Measurements from ENCODE around the gene GTF2H1.
A peak's percentile ranks its signal among the peaks of the same experiment; 100 is the strongest.

Gene GTF2H1

GRCh38 chr11:18372201-18372600 is 49.8 kb downstream of the GTF2H1 start:
- H3K4me3 ChIP-seq (ENCODE audit: low read length in 2 of 2): no peak overlapping the region
- no peaks in the 10 kb centered on the region for H3K4me1 ChIP-seq (ENCODE audit: control insufficient read depth, insufficient read depth, low read length)
- no peaks in the 10 kb centered on the region for H3K27me3 ChIP-seq (ENCODE audit: control insufficient read depth in 1 of 2, insufficient read depth in 2 of 2, low read length in 2 of 2)
- H3K27ac ChIP-seq (ENCODE audit: low read length): no peak overlapping the region
- H3K9me3 ChIP-seq (ENCODE audit: control insufficient read depth in 2 of 2, low read length in 2 of 2): no peaks in the 10 kb centered on the region
- H3K9ac ChIP-seq (ENCODE audit: low read length in 2 of 2): no peak overlapping the region
- no peaks in the 10 kb centered on the region for H3K36me3 ChIP-seq (ENCODE audit: control insufficient read depth in 2 of 2, insufficient read depth in 2 of 2, low read length in 2 of 2)

DNA sequence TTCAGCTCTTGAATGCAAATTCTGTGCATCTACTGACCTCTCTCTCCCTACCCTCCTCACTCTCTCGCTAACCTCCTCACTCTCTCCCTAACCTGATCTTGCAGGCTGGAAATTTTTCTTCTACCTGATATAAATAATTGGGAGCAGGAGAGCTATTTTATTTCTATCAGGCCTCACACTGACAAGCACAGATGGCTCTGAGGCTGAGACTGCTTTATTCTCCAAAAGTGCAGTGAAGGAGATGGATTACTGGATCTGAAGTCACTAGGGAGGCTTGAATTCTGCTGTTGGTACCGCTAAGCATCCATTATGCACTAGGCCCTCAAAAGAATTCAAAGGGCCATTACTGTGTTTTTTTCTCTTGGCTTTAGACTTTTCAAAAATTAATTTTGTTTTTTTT is 52.6 kb downstream of the GTF2H1 start:
- Histone ChIP-seq H3K36me3 (ENCODE audit: control insufficient read depth in 2 of 2, insufficient read depth in 2 of 2, low read length in 2 of 2) (no peaks in the 10 kb centered on the region), H3K27ac (ENCODE audit: low read length) (no peak overlapping the region), H3K27me3 (ENCODE audit: control insufficient read depth in 1 of 2, insufficient read depth in 2 of 2, low read length in 2 of 2) (no peaks in the 10 kb centered on the region), H3K9me3 (ENCODE audit: control insufficient read depth in 2 of 2, low read length in 2 of 2) (no peaks in the 10 kb centered on the region), H3K9ac (ENCODE audit: low read length in 2 of 2) (no peak overlapping the region), H3K4me3 (ENCODE audit: low read length in 2 of 2) (no peak overlapping the region), H3K4me1 (ENCODE audit: control insufficient read depth, insufficient read depth, low read length) (no peaks in the 10 kb centered on the region)

- Histone ChIP-seq H3K4me3 (ENCODE audit: low read length in 2 of 2) (no peak overlapping the region), H3K9me3 (ENCODE audit: control insufficient read depth in 2 of 2, low read length in 2 of 2) (no peaks in the 10 kb centered on the region), H3K4me1 (ENCODE audit: control insufficient read depth, insufficient read depth, low read length) (no peaks in the 10 kb centered on the region), H3K27me3 (ENCODE audit: control insufficient read depth in 1 of 2, insufficient read depth in 2 of 2, low read length in 2 of 2) (no peaks in the 10 kb centered on the region), H3K27ac (ENCODE audit: low read length) (no peak overlapping the region), H3K9ac (ENCODE audit: low read length in 2 of 2) (no peak overlapping the region), H3K36me3 (ENCODE audit: control insufficient read depth in 2 of 2, insufficient read depth in 2 of 2, low read length in 2 of 2) (no peaks in the 10 kb centered on the region)
Observed at GRCh38 chr11:18375941-18376340, 53.6 kb downstream of the GTF2H1 start.

DNA sequence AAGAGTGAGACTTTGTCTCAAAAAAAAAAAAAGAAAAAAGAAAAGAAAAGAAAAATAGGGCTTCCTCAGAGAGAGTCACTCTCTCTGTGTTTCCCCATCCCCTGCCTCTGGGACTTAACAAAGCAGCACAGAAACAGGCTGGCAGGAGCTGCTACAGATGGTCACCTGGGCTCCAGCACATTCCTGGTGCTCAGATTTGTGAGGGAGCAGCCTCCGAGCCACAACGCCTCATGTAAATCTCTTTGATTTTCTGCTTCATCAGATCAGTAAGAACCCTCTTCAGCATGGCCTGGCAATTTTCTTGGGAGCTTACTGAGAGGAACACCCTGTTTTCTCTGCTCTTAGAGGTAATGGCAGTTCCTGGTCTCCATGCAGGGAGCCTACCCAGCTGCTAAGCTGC is 56.8 kb downstream of the GTF2H1 start:
- H3K9me3 ChIP-seq (ENCODE audit: control insufficient read depth in 2 of 2, low read length in 2 of 2): no peaks in the 10 kb centered on the region
- no peaks in the 10 kb centered on the region for H3K36me3 ChIP-seq (ENCODE audit: control insufficient read depth in 2 of 2, insufficient read depth in 2 of 2, low read length in 2 of 2)
- H3K9ac ChIP-seq (ENCODE audit: low read length in 2 of 2): no peak overlapping the region
- peaks cover 17% of the 10 kb centered on the region for H3K4me1 ChIP-seq (ENCODE audit: control insufficient read depth, insufficient read depth, low read length)
- no peak overlapping the region for H3K4me3 ChIP-seq (ENCODE audit: low read length in 2 of 2)
- no peak overlapping the region for H3K27ac ChIP-seq (ENCODE audit: low read length)
- no peaks in the 10 kb centered on the region for H3K27me3 ChIP-seq (ENCODE audit: control insufficient read depth in 1 of 2, insufficient read depth in 2 of 2, low read length in 2 of 2)

DNA sequence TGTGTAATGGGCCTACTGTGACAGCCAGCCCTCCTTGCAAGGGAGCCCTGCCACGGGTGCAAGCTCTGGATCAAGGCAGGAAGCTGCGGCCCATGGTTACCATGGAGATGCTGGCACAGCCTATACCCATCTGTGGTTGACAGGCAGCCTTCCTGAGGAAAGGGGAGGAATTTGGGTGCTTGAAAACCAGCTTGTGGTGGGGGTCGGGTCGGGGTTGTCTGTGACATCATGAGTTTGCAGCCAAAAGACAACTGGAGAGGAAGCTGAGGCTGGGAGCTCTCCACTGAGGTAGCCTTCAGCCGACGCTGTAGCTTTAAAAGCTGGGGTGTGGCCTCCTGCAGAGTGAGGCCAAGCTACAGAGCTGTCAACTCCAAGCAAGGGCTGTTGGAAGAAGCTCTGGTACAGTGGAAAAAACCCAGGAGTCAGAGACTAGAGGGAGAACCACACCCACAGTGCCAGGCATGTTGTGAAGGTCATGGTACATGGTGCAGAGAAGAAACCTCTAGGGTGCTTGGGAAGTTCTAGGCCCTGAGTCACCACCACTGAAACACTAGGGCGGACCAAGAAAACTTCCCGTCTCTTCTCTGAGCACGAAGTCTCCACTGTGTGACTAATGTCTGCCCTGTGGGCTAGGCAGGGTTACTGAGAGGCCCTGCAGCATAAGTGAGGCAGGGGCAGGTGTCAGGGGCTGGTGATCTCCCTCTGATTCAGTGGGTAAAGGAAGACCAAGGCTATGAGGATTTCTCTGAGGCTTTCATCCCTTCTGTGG is 61.2 kb downstream of the GTF2H1 start:
- peaks cover 24% of the 10 kb centered on the region for H3K4me1 ChIP-seq (ENCODE audit: control insufficient read depth, insufficient read depth, low read length)
- peak overlapping the region; percentile 54 to 58 for H3K4me3 ChIP-seq (ENCODE audit: low read length in 2 of 2)
- no peaks in the 10 kb centered on the region for H3K9me3 ChIP-seq (ENCODE audit: control insufficient read depth in 2 of 2, low read length in 2 of 2)

DNA sequence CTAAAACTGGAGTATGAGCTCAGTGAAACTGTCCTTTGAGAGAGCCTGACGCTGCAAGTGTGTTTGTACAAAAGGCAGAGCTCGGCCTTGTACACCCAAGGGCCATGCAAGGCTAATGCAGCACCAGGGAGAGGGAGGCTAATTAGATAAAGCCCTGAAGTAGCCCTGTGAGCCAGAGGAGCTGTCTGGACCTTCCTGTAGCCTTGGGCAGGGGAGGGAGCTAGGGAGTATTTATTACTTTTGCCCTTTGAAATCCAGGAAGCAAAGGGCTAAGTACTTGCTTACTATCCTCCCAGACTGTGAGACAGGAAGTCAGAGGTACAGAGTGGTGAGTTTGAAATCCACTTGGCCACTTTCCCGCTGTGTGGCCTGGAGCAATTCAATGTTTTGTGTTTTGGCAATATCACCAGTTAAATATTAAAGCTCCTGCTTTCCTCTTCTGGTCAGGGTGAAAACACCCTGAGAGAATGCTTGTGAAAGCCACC is 61.8 kb downstream of the GTF2H1 start:
- peak overlapping the region; percentile 54 to 58 for H3K4me3 ChIP-seq (ENCODE audit: low read length in 2 of 2)
- no peaks in the 10 kb centered on the region for H3K27me3 ChIP-seq (ENCODE audit: control insufficient read depth in 1 of 2, insufficient read depth in 2 of 2, low read length in 2 of 2)
- peak overlapping the region; percentile 99 for H3K27ac ChIP-seq (ENCODE audit: low read length)
- no peaks in the 10 kb centered on the region for H3K36me3 ChIP-seq (ENCODE audit: control insufficient read depth in 2 of 2, insufficient read depth in 2 of 2, low read length in 2 of 2)
- H3K9me3 ChIP-seq (ENCODE audit: control insufficient read depth in 2 of 2, low read length in 2 of 2): no peaks in the 10 kb centered on the region
- peaks cover 24% of the 10 kb centered on the region for H3K4me1 ChIP-seq (ENCODE audit: control insufficient read depth, insufficient read depth, low read length)
- peak overlapping the region; percentile 63 to 87 for H3K9ac ChIP-seq (ENCODE audit: low read length in 2 of 2)

More for the DNA sequence above, 61.2 kb downstream of the GTF2H1 start:
- Histone ChIP-seq H3K9ac (ENCODE audit: low read length in 2 of 2) (peak overlapping the region; percentile 63 to 87), H3K27me3 (ENCODE audit: control insufficient read depth in 1 of 2, insufficient read depth in 2 of 2, low read length in 2 of 2) (no peaks in the 10 kb centered on the region), H3K36me3 (ENCODE audit: control insufficient read depth in 2 of 2, insufficient read depth in 2 of 2, low read length in 2 of 2) (no peaks in the 10 kb centered on the region), H3K27ac (ENCODE audit: low read length) (peak overlapping the region; percentile 99)

GRCh38 chr11:18390088-18390487 is 67.7 kb downstream of the GTF2H1 start:
- H3K4me3 ChIP-seq (ENCODE audit: low read length in 2 of 2): no peak overlapping the region
- no peaks in the 10 kb centered on the region for H3K27me3 ChIP-seq (ENCODE audit: control insufficient read depth in 1 of 2, insufficient read depth in 2 of 2, low read length in 2 of 2)
- no peak overlapping the region for H3K27ac ChIP-seq (ENCODE audit: low read length)
- H3K4me1 ChIP-seq (ENCODE audit: control insufficient read depth, insufficient read depth, low read length): peaks cover 14% of the 10 kb centered on the region
- no peak overlapping the region for H3K9ac ChIP-seq (ENCODE audit: low read length in 2 of 2)
- no peaks in the 10 kb centered on the region for H3K36me3 ChIP-seq (ENCODE audit: control insufficient read depth in 2 of 2, insufficient read depth in 2 of 2, low read length in 2 of 2)
- no peaks in the 10 kb centered on the region for H3K9me3 ChIP-seq (ENCODE audit: control insufficient read depth in 2 of 2, low read length in 2 of 2)

DNA sequence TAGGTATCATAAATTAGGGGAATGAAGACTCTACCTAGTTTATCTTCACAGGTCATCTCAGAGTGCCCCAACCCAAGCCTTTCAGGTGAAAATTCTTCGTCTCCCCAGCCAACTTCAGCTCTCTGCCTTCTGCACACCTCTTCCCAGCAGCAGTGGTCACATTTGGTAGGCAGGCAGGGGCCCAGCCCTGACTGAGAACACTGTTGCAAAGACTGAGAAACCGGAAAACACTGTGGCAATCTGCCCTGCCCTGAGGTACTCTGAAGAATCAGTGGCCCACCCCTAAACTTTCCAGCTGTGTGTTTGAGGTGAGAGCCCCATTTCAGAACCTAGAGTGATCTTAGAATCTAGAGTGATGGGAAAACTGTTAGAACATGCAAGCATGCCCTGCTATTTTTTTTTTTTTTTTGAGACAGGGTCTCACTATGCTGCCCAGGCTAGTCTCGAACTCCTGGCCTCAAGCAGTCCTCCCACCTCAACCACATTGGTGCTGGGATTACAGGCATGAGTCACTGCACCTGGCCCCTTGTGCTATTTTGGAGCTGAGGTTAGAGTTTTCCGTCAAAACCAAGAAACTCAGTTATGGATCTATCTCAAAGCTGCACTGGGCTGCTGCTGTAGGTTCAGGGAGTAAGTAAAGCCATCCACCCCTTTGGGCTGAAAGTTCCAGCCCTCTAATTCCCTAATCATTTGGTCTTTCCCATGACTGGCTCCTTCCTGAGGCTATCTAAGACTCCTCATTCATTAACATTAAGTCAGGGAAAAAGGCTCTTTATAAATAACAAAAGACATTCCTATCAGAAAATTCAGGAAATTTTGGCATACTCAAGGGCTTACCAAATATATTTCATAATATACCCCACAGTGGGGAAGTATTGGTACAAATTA is 70.3 kb downstream of the GTF2H1 start:
- no peaks in the 10 kb centered on the region for H3K9me3 ChIP-seq (ENCODE audit: control insufficient read depth in 2 of 2, low read length in 2 of 2)
- H3K9ac ChIP-seq (ENCODE audit: low read length in 2 of 2): peak overlapping the region in 1 of 2 donors; percentile 31
- peaks cover 28% of the 10 kb centered on the region for H3K4me1 ChIP-seq (ENCODE audit: control insufficient read depth, insufficient read depth, low read length)
- no peaks in the 10 kb centered on the region for H3K27me3 ChIP-seq (ENCODE audit: control insufficient read depth in 1 of 2, insufficient read depth in 2 of 2, low read length in 2 of 2)
- H3K36me3 ChIP-seq (ENCODE audit: control insufficient read depth in 2 of 2, insufficient read depth in 2 of 2, low read length in 2 of 2): peaks cover under 1 to 9% of the 10 kb centered on the region in 2 donors
- H3K4me3 ChIP-seq (ENCODE audit: low read length in 2 of 2): no peak overlapping the region
- peak overlapping the region; percentile 11 for H3K27ac ChIP-seq (ENCODE audit: low read length)

GRCh38 chr11:18393581-18394274 is 71.4 kb downstream of the GTF2H1 start:
- H3K36me3 ChIP-seq (ENCODE audit: control insufficient read depth in 2 of 2, insufficient read depth in 2 of 2, low read length in 2 of 2): peaks cover 6 to 19% of the 10 kb centered on the region in 2 donors

DNA sequence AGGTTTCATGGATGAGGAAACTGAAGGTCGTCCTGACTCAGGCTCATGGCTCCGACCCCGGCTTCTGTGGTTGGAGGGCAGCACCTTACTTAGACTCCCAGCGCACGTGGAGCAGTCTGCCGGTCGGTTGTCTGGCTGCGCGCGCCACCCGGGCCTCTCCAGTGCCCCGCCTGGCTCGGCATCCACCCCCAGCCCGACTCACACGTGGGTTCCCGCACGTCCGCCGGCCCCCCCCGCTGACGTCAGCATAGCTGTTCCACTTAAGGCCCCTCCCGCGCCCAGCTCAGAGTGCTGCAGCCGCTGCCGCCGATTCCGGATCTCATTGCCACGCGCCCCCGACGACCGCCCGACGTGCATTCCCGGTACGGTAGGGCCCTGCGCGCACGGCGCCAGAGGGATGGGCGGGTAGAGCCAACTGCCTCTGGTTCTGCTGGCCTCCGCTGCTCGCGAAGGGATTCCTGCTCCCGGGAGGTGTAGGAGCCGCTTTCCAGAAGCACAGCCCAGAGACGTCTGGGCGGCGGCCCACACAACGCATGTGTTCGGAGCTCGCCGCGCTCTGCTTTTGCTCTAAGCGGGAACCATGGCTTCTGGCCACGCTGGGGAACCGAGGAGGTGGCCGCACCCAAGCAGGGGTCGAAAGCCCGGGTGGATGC is 72.0 kb downstream of the GTF2H1 start, which contains the start of gene LDHA:
Gene LDHA (plus strand): TSS at position 289 of the 653 bp plus-strand sequence. CDS start 2,280 bp downstream, outside the sequence.
- Histone ChIP-seq H3K9me3 (ENCODE audit: control insufficient read depth in 2 of 2, low read length in 2 of 2) (no peaks in the 10 kb centered on the region), H3K4me1 (ENCODE audit: control insufficient read depth, insufficient read depth, low read length) (peaks cover 28% of the 10 kb centered on the region), H3K27me3 (ENCODE audit: control insufficient read depth in 1 of 2, insufficient read depth in 2 of 2, low read length in 2 of 2) (no peaks in the 10 kb centered on the region), H3K4me3 (ENCODE audit: low read length in 2 of 2) (peak within 1 kb of the TSS; percentile 95 to 100), H3K36me3 (ENCODE audit: control insufficient read depth in 2 of 2, insufficient read depth in 2 of 2, low read length in 2 of 2) (peaks cover 13 to 23% of the 10 kb centered on the region in 2 donors), H3K27ac (ENCODE audit: low read length) (peak within 1 kb of the TSS; percentile 98), H3K9ac (ENCODE audit: low read length in 2 of 2) (peak within 1 kb of the TSS; percentile 96 to 100)

More at GRCh38 chr11:18393581-18394274, 71.4 kb downstream of the GTF2H1 start:
- H3K9ac ChIP-seq (ENCODE audit: low read length in 2 of 2): peak overlapping the region; percentile 96 to 100
- peaks cover 28% of the 10 kb centered on the region for H3K4me1 ChIP-seq (ENCODE audit: control insufficient read depth, insufficient read depth, low read length)
- no peaks in the 10 kb centered on the region for H3K27me3 ChIP-seq (ENCODE audit: control insufficient read depth in 1 of 2, insufficient read depth in 2 of 2, low read length in 2 of 2)
- no peaks in the 10 kb centered on the region for H3K9me3 ChIP-seq (ENCODE audit: control insufficient read depth in 2 of 2, low read length in 2 of 2)
- peak overlapping the region; percentile 63 to 95 for H3K4me3 ChIP-seq (ENCODE audit: low read length in 2 of 2)
- peak overlapping the region; percentile 98 for H3K27ac ChIP-seq (ENCODE audit: low read length)
